SK-N-SH treated with all-trans-retinoic acid at 6 μM for 48 hours (cell line): ENCODE results near the gene CABP4.

Experiments
- ZFP30 ChIP-seq: fragments of 450-650 bp; formaldehyde crosslinking; IDR thresholded peaks from 2 replicates; pipeline ENCODE4 v1.5.0; 2022; ENCODE audit warnings: mild to moderate bottlenecking, moderate library complexity
- TF ChIP-seq, protein P1 (sequence below): fragments of 250-450 bp; sonication (Bioruptor Pico); IDR thresholded peaks from 2 replicates; pipeline ENCODE4 v1.5.0; 2020; ENCODE audit warnings: mild to moderate bottlenecking, moderate library complexity
- TF ChIP-seq, protein P2 (sequence below): fragments of 250-450 bp; sonication (Bioruptor Pico); IDR thresholded peaks from 2 replicates; pipeline ENCODE4 v1.5.1; 2020; ENCODE audit warnings: low read depth, mild to moderate bottlenecking, moderate library complexity

DNA sequence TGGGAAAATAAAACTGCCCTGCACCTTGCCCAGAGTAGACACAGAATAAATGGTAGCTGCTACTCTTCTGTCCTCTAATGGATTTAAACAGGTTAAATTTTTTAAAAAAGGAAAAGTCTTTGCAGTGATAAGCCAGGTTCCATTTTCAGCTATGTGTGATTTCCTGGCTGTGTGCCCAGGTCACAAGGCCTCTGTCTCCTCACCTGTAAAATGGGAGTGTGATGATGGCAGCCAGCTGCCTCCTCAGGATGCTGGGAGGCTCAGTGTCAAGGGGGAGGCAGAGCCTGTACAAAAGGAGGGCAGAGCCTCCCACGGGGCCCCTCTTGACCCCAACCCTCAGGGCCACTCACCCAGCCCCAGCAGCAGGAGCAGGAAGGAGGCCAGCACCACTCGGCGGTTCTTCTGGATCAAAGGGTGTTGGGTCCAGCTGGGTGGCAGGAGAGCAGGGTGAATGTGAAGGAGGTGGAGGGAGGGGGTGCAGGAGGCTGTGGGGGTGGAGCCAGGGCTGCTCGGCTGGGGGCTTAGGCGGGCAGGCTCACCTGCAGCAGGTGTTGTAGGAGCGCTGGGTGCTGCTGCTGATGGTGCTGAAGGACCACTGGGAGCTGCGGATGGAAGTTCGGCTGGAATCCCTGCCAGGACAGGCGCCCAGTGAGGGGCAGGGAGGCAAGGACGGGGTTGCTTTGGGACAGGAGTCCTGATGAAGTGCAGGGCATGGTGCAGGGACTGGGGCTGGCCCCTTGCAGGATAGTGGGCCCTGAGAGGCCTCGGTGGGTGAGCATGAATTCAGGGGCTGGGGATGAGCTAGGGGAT is 12.0 kb downstream of the CABP4 start:
- TF ChIP-seq, protein P1, sequence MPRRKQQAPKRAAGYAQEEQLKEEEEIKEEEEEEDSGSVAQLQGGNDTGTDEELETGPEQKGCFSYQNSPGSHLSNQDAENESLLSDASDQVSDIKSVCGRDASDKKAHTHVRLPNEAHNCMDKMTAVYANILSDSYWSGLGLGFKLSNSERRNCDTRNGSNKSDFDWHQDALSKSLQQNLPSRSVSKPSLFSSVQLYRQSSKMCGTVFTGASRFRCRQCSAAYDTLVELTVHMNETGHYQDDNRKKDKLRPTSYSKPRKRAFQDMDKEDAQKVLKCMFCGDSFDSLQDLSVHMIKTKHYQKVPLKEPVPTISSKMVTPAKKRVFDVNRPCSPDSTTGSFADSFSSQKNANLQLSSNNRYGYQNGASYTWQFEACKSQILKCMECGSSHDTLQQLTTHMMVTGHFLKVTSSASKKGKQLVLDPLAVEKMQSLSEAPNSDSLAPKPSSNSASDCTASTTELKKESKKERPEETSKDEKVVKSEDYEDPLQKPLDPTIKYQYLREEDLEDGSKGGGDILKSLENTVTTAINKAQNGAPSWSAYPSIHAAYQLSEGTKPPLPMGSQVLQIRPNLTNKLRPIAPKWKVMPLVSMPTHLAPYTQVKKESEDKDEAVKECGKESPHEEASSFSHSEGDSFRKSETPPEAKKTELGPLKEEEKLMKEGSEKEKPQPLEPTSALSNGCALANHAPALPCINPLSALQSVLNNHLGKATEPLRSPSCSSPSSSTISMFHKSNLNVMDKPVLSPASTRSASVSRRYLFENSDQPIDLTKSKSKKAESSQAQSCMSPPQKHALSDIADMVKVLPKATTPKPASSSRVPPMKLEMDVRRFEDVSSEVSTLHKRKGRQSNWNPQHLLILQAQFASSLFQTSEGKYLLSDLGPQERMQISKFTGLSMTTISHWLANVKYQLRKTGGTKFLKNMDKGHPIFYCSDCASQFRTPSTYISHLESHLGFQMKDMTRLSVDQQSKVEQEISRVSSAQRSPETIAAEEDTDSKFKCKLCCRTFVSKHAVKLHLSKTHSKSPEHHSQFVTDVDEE (CRISPR knock-in tag) = no peak
- TF ChIP-seq, protein P2, sequence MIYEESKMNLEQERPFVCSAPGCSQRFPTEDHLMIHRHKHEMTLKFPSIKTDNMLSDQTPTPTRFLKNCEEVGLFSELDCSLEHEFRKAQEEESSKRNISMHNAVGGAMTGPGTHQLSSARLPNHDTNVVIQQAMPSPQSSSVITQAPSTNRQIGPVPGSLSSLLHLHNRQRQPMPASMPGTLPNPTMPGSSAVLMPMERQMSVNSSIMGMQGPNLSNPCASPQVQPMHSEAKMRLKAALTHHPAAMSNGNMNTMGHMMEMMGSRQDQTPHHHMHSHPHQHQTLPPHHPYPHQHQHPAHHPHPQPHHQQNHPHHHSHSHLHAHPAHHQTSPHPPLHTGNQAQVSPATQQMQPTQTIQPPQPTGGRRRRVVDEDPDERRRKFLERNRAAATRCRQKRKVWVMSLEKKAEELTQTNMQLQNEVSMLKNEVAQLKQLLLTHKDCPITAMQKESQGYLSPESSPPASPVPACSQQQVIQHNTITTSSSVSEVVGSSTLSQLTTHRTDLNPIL (CRISPR knock-in tag) = no peak
- TF ChIP-seq ZFP30 (CRISPR knock-in tag) = no peak
